Measurements from ENCODE around the gene H2AZ2. TPM values are rescaled to one million over a fixed set of nuclear protein-coding genes. Genes with fewer than 3 reads are reported as not detected.

The H2AZ2 gene
- total RNA-seq, 4 donors from 2014 or later = 94.1 to 116 (median 97.9) TPM

DNA sequence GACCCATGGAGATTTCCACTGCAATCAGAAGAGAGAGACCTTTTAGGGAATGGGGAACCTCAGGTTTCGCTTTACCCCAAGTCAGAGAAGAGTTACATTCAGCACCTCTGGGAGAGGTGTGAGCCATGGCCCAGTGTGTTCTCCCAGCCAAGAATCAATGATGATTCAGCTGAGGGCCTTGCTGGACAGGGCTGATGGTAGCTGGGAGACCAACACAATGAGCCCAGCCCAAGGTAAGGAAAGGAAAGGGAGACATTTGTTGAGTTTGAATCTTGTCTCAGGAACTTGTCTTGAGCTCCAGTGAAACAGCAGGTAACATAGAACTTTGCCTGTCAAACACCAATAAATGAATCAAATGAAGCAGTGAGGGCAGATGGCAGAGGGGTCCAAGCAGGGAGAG lies 65.4 kb downstream of the H2AZ2 start:
- ATAC-seq (ENCODE audit: low FRiP score) (no peak), DNase-seq (ENCODE audit: low spot score) (no peak)
- TF ChIP-seq, protein P1, sequence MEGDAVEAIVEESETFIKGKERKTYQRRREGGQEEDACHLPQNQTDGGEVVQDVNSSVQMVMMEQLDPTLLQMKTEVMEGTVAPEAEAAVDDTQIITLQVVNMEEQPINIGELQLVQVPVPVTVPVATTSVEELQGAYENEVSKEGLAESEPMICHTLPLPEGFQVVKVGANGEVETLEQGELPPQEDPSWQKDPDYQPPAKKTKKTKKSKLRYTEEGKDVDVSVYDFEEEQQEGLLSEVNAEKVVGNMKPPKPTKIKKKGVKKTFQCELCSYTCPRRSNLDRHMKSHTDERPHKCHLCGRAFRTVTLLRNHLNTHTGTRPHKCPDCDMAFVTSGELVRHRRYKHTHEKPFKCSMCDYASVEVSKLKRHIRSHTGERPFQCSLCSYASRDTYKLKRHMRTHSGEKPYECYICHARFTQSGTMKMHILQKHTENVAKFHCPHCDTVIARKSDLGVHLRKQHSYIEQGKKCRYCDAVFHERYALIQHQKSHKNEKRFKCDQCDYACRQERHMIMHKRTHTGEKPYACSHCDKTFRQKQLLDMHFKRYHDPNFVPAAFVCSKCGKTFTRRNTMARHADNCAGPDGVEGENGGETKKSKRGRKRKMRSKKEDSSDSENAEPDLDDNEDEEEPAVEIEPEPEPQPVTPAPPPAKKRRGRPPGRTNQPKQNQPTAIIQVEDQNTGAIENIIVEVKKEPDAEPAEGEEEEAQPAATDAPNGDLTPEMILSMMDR (IDR thresholded peaks at IDR 0.05) = no peak

Other genes with a start within 250 kb of the H2AZ2 start
- gene OGDH, start 241.5 kb downstream of the H2AZ2 start, total RNA-seq = 10 to 100 TPM; 75.4 to 91.0 (median 82.0) TPM
- gene ZMIZ2, start 99.2 kb downstream of the H2AZ2 start, total RNA-seq = 10 to 100 TPM; 13.5 to 26.3 (median 15.3) TPM
- 1,000 to 10,000 TPM; 1,060 to 1,801 (median 1,521) TPM for gene PPIA, start 51.4 kb downstream of the H2AZ2 start, total RNA-seq
- gene PURB, start 37.4 kb upstream of the H2AZ2 start, total RNA-seq = 10 to 100 TPM; 20.9 to 32.1 (median 24.2) TPM
- 10 to 100 TPM in 1 of 4 donors, 1 to 10 TPM in 3; 2.6 to 14.7 (median 4.0) TPM for gene MYO1G, start 130.9 kb upstream of the H2AZ2 start, total RNA-seq
- 10 to 100 TPM; 40.5 to 61.7 (median 57.6) TPM for gene CCM2, start 152.1 kb upstream of the H2AZ2 start, total RNA-seq
- 1 to 10 TPM; 1.4 to 4.4 (median 3.0) TPM for gene NACAD, start 240.9 kb upstream of the H2AZ2 start, total RNA-seq